HEK293T (cell line): ENCODE measurements around the gene RNF220.

ENCODE experiments used
- CTCF ChIA-PET: fragments of 350-600 bp; formaldehyde crosslinking; extraction: SDS; loops from one replicate; lab custom pipeline; 2021; ENCODE audit warnings: antibody characterized with exemption, inconsistent platforms; lab: Yijun Ruan, JAX
- POLR2A ChIA-PET: fragments of 350-600 bp; formaldehyde crosslinking; extraction: SDS; loops from one replicate; lab custom pipeline; 2020; ENCODE audit warnings: antibody characterized with exemption, inconsistent platforms; lab: Yijun Ruan, JAX
- DNase-seq: peaks from one replicate; pipeline ENCODE4 v3.0.0; 2012; ENCODE audit warnings: mixed read lengths; ENCODE audit errors: extremely low spot score
- ARNT ChIP-seq: fragments of 450-650 bp; IDR thresholded peaks from 2 replicates; pipeline ENCODE4 v1.6.1; 2017; ENCODE audit warnings: mild to moderate bottlenecking
- BHLHE40 ChIP-seq: fragments of 450-650 bp; IDR thresholded peaks from 2 replicates; pipeline ENCODE4 v1.6.1; 2016; ENCODE audit warnings: mild to moderate bottlenecking, moderate library complexity, borderline replicate concordance
- CTBP1 ChIP-seq: fragments of 450-650 bp; IDR thresholded peaks from 2 replicates; pipeline ENCODE4 v1.6.1; 2016; ENCODE audit warnings: borderline replicate concordance
- ELF4 ChIP-seq: fragments of 450-650 bp; IDR thresholded peaks from 2 replicates; pipeline ENCODE4 v1.6.1; 2017; ENCODE audit warnings: antibody characterized with exemption
- FOXA1 ChIP-seq: fragments of 450-650 bp; IDR thresholded peaks from 2 replicates; pipeline ENCODE4 v1.6.1; 2016; ENCODE audit warnings: mild to moderate bottlenecking
- FOXK2 ChIP-seq: fragments of 450-650 bp; IDR thresholded peaks from 2 replicates; pipeline ENCODE4 v1.6.1; 2016; ENCODE audit warnings: mild to moderate bottlenecking
- FOXM1 ChIP-seq: fragments of 450-650 bp; IDR thresholded peaks from 2 replicates; pipeline ENCODE4 v1.6.1; 2017; ENCODE audit warnings: mild to moderate bottlenecking, borderline replicate concordance
- HDGF ChIP-seq: fragments of 450-650 bp; IDR thresholded peaks from 2 replicates; pipeline ENCODE4 v1.6.1; 2017; ENCODE audit warnings: antibody characterized with exemption, borderline replicate concordance
- L3MBTL2 ChIP-seq: fragments of 450-650 bp; conservative IDR thresholded peaks from 2 replicates; pipeline ENCODE4 v1.6.1; 2016; ENCODE audit warnings: mild to moderate bottlenecking
- LEF1 ChIP-seq: fragments of 450-650 bp; IDR thresholded peaks from 2 replicates; pipeline ENCODE4 v1.6.1; 2017; ENCODE audit warnings: mild to moderate bottlenecking, borderline replicate concordance
- NFRKB ChIP-seq: fragments of 450-650 bp; IDR thresholded peaks from 2 replicates; pipeline ENCODE4 v1.6.1; 2016; ENCODE audit warnings: mild to moderate bottlenecking, moderate library complexity
- SP1 ChIP-seq: fragments of 450-650 bp; IDR thresholded peaks from 2 replicates; pipeline ENCODE4 v1.6.1; 2017
- SUZ12 ChIP-seq: fragments of 450-650 bp; IDR thresholded peaks from 2 replicates; pipeline ENCODE4 v1.6.1; 2016; ENCODE audit warnings: mild to moderate bottlenecking
- TARDBP ChIP-seq: fragments of 450-650 bp; IDR thresholded peaks from 2 replicates; pipeline ENCODE4 v1.6.1; 2016
- ZNF384 ChIP-seq: fragments of 450-650 bp; IDR thresholded peaks from 2 replicates; pipeline ENCODE4 v1.6.1; 2016
- TF ChIP-seq, protein P1 (sequence below): fragments of 450-650 bp; IDR thresholded peaks from 2 replicates; pipeline ENCODE4 v1.6.1; 2016

RNF220 gene

DNA sequence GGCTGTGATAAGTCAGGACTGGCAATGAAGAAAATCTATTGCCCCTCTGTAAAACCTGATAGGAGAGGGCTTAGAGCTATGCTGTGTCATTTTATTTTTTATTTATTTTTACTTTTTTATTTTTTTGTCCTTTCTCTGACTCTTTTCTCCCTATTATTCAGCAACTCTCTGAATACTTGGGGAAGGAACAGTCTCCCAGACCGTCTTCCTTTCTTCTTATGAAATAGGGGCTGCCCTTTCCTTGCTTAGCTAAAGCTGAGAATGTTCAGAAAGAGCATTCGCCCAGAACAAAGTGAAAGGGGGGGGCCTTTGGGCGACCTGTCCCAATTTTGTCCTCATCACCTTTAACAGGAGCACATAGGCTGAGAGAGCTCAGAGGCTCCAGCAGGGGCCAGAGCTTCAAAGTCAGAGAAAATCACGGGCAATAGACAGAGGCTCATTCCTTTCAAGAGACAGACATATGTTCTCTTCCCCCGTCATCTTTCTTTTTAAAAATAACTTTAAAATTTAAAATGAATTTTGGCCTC lies 80.9 kb downstream of the RNF220 start:
- ChIA-PET POLR2A (no interaction called here), CTCF (interaction anchor here (0.6 to 2.3 kb wide), 4 partner anchors 13 to 236 kb away, joined by 3 to 10 read pairs (median 3); no protein-coding TSS in a partner anchor)
- TF ChIP-seq HDGF: no peak
- TF ChIP-seq FOXM1: no peak
- TF ChIP-seq ARNT: no peak
- no peak for TF ChIP-seq FOXA1
- TF ChIP-seq ELF4: no peak
- no peak for TF ChIP-seq TARDBP
- TF ChIP-seq BHLHE40: no peak
- TF ChIP-seq L3MBTL2: no peak
- no peak for TF ChIP-seq FOXK2
- no peak for TF ChIP-seq NFRKB
- no peak for TF ChIP-seq LEF1
- TF ChIP-seq, protein P1, sequence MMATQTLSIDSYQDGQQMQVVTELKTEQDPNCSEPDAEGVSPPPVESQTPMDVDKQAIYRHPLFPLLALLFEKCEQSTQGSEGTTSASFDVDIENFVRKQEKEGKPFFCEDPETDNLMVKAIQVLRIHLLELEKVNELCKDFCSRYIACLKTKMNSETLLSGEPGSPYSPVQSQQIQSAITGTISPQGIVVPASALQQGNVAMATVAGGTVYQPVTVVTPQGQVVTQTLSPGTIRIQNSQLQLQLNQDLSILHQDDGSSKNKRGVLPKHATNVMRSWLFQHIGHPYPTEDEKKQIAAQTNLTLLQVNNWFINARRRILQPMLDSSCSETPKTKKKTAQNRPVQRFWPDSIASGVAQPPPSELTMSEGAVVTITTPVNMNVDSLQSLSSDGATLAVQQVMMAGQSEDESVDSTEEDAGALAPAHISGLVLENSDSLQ: no peak
- no peak for DNase-seq

DNA sequence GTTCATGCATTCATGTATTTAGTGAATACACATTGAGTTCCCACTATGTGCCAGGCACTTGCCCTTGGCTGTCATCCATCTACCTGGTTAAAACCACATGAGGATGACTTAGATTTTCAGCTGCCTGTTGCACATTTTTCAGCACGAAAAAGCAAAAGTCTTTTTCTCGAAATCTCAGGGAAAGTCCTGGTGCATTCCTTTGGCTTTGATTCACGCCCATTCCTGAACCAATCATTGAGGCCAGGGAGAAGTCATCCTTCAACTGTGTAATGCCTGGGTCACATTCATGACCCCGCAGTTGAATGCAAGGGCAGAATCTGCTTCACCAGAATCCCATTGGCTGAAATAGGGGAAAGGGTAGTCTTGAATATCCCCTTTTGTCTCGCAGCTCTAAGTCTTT lies 84.4 kb downstream of the RNF220 start:
- ChIA-PET POLR2A (no interaction called here), CTCF (no interaction called here)
- DNase-seq: no peak
- no peak for TF ChIP-seq BHLHE40
- TF ChIP-seq LEF1: no peak
- TF ChIP-seq TARDBP: no peak
- TF ChIP-seq, protein P1: no peak
- TF ChIP-seq ELF4: no peak
- TF ChIP-seq L3MBTL2: no peak
- TF ChIP-seq FOXM1: no peak
- TF ChIP-seq SP1: no peak
- TF ChIP-seq FOXA1: no peak
- TF ChIP-seq ZNF384: no peak
- TF ChIP-seq FOXK2: no peak
- no peak for TF ChIP-seq HDGF
- no peak for TF ChIP-seq ARNT
- TF ChIP-seq CTBP1: no peak
- TF ChIP-seq NFRKB: no peak
- TF ChIP-seq SUZ12: no peak

DNA sequence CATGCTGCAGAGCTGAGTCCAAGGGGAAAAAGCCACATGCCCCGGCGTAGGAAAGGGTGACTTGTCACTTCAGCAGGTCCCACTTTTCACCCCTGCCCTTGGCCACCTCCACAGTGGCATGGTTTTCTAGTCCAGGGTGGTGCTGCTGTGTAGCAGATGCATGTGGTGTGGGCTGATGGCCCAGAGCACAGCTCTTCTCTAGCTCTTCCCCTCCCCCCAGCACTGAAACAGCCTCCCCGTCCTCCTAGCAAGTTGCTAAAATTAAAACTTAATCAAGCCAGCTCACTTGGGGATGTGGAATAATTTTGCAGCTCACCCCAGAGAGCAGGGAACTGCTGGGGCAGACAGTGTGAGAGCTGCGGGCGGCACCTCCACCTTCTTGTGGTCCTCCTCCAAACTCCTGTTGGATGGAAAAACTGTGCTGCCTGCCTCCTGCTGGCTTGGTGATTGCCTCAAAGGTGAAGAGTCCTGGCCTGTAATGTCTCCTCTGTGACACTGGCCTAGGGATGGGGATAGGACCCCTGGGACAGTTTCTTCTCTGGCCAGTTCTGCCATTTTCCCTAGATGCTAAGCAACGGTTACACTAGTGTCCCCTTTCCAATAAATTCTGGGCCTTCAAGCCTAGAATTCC lies 91.6 kb downstream of the RNF220 start:
- ChIA-PET POLR2A (no interaction called here), CTCF (no interaction called here)
- TF ChIP-seq SP1 (no peak), FOXA1 (no peak), LEF1 (no peak), FOXM1 (no peak), HDGF (no peak), CTBP1 (no peak), TARDBP (no peak)
- no peak for DNase-seq

DNA sequence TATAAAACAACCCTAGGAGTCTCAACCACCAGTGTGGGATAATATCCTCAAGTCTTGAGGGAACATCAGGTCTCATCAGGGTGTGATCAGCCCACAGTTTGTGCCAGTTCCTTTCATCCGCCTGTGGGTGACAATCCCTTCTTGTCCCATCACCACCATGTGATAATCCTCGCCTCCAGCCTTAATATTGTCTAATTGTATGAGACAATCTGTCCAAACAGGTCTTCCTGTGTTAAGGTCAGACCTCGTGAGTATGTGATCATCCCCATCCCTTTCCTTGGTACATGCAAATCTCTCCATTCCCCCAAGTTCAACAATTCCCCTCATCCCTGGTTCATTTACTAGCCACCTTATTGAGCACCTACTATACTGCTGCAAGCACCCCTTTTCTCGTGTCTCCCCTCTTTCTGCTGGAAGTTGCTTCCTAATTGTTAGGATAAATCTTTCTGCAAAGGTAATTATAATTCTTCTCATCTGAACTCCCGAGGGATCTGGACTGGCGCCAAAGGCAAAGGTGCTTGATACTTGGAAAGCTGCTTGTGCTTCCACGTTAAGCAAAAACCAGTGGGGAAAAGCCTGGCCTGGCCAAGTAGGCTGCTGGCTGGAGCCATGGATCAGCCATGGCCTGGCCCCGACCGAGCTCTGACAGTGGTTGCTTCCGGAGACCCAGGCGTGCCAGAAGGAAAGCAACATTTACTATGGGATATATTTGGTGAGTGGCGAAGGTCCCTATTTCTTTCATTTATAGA lies 92.5 kb downstream of the RNF220 start:
- no peak for DNase-seq
- CTCF ChIA-PET: interaction anchor here (3.4 kb wide), 1 partner anchor 11 kb away, joined by 10 read pairs; no protein-coding TSS in a partner anchor
- POLR2A ChIA-PET: no interaction called here
- TF ChIP-seq, protein P1: no peak
- TF ChIP-seq HDGF: no peak
- TF ChIP-seq CTBP1: no peak
- no peak for TF ChIP-seq SUZ12
- no peak for TF ChIP-seq FOXK2
- TF ChIP-seq BHLHE40: no peak
- TF ChIP-seq L3MBTL2: no peak
- TF ChIP-seq NFRKB: no peak
- TF ChIP-seq FOXA1: no peak
- TF ChIP-seq ARNT: no peak

DNA sequence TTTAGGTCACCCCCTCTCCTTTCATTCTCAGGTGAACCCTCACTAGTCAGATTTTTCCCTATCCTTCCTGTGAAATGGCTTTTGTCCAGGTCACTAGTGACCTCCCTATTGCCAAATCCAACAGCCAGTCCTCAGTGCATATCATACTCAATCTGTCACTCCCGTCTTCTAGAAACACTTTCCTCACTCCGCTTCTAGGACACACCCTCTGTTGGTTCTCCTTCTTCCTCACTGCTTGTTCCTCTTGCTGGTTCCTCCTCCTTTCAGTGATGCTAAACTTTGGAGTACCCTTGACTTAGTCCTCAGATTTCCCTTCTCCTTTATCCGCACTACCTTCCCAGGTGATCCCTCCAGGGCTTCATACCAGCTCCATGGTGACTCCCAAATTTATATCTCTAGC lies 94.3 kb downstream of the RNF220 start:
- TF ChIP-seq FOXK2: no peak
- no peak for TF ChIP-seq ELF4
- TF ChIP-seq, protein P1: no peak
- no peak for TF ChIP-seq SP1
- TF ChIP-seq FOXM1: no peak
- TF ChIP-seq HDGF: no peak
- no peak for TF ChIP-seq CTBP1
- no peak for TF ChIP-seq BHLHE40
- no peak for TF ChIP-seq LEF1
- no peak for TF ChIP-seq NFRKB
- no peak for TF ChIP-seq FOXA1
- TF ChIP-seq L3MBTL2: no peak
- TF ChIP-seq ZNF384: no peak
- no peak for TF ChIP-seq ARNT
- no peak for TF ChIP-seq TARDBP
- no peak for TF ChIP-seq SUZ12
- no peak for DNase-seq
- CTCF ChIA-PET: interaction anchor here (0.7 to 3.4 kb wide), 3 partner anchors 13 to 121 kb away, joined by 3 to 10 read pairs (median 3); no protein-coding TSS in a partner anchor
- POLR2A ChIA-PET: no interaction called here
